Mucosa of stomach (tissue), 1 donor: ENCODE measurements around the gene NF1.
"Not testable (repeated sequence)": the region's sequence is repeated elsewhere in the genome, so short reads cannot be mapped to it uniquely, and the experiment has no call there.

ENCODE experiments used
- H3K27me3 ChIP-seq: one replicate; pipeline ENCODE4 v1.7.0; 2013; ENCODE audit warnings: mild to moderate bottlenecking, low read length; ENCODE audit not compliant: control insufficient read depth, insufficient read depth
- H3K36me3 ChIP-seq: one replicate; pipeline ENCODE4 v1.7.0; 2013; ENCODE audit warnings: low read length; ENCODE audit not compliant: control insufficient read depth, insufficient read depth
- H3K4me1 ChIP-seq: one replicate; pipeline ENCODE4 v1.7.0; 2013; ENCODE audit warnings: mild to moderate bottlenecking, low read length; ENCODE audit not compliant: control insufficient read depth, insufficient read depth
- H3K4me3 ChIP-seq: one replicate; pipeline ENCODE4 v1.7.0; 2013; ENCODE audit warnings: low read length
- H3K9ac ChIP-seq: one replicate; pipeline ENCODE4 v1.7.0; 2013; ENCODE audit warnings: mild to moderate bottlenecking, low read length, moderate library complexity
- H3K9me3 ChIP-seq: one replicate; pipeline ENCODE4 v1.7.0; 2013; ENCODE audit warnings: mild to moderate bottlenecking, low read length, moderate library complexity; ENCODE audit not compliant: control insufficient read depth
- donor health status: Pancreatic carcinoma.

The NF1 gene

DNA sequence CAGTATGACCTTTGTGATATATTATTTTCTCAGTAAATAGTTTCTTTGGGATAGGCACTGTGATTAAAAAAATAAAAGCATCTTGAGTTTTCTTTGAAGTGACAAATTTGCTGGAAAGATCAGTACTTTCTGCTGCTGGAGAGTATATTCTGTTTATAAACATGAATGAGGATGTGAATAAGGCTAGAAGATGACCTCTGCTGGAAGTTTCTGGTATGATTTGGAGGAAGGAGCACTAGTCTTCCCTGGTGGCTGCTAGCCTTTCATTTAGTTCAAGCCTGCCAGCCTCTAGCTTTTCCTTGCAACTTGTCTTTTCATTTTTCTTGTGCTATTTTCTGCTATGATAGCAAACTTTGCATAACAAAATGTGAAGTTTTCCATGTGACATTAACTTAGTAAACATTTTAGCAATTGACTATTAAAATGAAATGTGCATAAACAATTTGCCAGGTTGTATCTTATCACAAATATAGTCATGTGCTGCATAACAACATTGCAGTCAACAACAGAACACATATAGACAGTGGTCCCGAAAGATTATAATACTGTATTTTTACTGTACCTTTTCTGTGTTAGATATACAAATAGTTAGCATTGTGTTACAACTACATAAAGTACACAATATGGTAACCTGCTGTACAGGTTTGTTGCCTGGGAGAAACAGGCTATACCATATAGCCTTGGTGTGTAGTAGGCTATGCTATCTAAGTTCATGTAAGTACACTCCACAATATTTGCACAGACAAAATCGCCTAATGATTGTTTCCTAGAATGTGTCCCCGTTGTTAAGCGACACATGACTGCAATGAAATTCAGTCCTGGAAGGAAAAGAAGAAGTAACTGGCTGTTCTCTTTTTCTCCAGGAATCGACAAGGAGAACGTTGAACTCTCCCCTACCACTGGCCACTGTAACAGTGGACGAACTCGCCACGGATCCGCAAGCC lies 278.6 kb downstream of the NF1 start:
- H3K9me3 ChIP-seq: no peaks in the 10 kb centered on the region
- H3K4me3 ChIP-seq: no peak overlapping the region
- H3K9ac ChIP-seq: no peak overlapping the region
- no peaks in the 10 kb centered on the region for H3K4me1 ChIP-seq
- no peaks in the 10 kb centered on the region for H3K36me3 ChIP-seq
- H3K27me3 ChIP-seq: no peaks in the 10 kb centered on the region

DNA sequence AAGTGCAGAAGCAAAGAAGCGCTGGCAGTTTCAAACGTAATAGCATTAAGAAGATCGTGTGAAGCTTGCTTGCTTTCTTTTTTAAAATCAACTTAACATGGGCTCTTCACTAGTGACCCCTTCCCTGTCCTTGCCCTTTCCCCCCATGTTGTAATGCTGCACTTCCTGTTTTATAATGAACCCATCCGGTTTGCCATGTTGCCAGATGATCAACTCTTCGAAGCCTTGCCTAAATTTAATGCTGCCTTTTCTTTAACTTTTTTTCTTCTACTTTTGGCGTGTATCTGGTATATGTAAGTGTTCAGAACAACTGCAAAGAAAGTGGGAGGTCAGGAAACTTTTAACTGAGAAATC lies 279.3 kb downstream of the NF1 start:
- H3K4me3 ChIP-seq: no peak overlapping the region
- no peaks in the 10 kb centered on the region for H3K9me3 ChIP-seq
- no peaks in the 10 kb centered on the region for H3K27me3 ChIP-seq
- no peaks in the 10 kb centered on the region for H3K36me3 ChIP-seq
- H3K9ac ChIP-seq: no peak overlapping the region
- H3K4me1 ChIP-seq: no peaks in the 10 kb centered on the region

DNA sequence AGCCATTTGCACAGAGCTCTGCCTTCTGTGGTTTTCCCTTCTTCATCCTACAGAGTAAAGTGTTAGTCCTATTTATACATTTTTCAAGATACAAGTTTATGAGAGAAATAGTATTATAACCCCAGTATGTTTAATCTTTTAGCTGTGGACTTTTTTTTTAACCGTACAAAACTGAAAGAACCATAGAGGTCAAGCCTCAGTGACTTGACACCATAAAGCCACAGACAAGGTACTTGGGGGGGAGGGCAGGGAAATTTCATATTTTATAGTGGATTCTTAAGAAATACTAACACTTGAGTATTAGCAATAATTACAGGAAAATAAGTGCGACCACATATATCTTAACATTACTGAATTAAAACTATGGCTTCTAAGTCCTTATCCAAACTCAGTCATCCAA lies 279.7 kb downstream of the NF1 start:
- no peaks in the 10 kb centered on the region for H3K27me3 ChIP-seq
- no peaks in the 10 kb centered on the region for H3K9me3 ChIP-seq
- no peaks in the 10 kb centered on the region for H3K4me1 ChIP-seq
- no peak overlapping the region for H3K9ac ChIP-seq
- H3K36me3 ChIP-seq: no peaks in the 10 kb centered on the region
- H3K4me3 ChIP-seq: no peak overlapping the region

DNA sequence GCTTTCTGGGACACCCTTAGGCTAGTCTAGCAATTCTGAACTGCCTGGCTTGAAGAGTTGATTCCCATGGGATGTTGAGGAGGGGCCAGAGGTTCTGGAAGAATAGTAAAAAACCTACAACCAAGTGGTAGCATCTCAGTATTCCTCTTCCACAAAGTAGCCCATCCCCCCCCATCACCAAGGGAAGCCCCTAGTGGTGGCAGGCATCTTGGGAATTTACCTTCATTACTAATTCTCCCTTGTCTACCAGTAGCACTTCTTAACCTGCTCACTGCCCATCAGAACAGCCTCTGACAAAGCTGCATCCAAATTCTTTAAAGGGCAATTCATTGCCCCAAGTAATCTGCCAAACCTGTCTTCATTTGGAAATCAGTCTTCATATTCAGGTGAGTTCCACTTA lies 283.9 kb downstream of the NF1 start:
- Histone ChIP-seq H3K36me3 (no peaks in the 10 kb centered on the region), H3K4me3 (no peak overlapping the region), H3K27me3 (no peaks in the 10 kb centered on the region), H3K9ac (no peak overlapping the region), H3K4me1 (no peaks in the 10 kb centered on the region), H3K9me3 (no peaks in the 10 kb centered on the region)

DNA sequence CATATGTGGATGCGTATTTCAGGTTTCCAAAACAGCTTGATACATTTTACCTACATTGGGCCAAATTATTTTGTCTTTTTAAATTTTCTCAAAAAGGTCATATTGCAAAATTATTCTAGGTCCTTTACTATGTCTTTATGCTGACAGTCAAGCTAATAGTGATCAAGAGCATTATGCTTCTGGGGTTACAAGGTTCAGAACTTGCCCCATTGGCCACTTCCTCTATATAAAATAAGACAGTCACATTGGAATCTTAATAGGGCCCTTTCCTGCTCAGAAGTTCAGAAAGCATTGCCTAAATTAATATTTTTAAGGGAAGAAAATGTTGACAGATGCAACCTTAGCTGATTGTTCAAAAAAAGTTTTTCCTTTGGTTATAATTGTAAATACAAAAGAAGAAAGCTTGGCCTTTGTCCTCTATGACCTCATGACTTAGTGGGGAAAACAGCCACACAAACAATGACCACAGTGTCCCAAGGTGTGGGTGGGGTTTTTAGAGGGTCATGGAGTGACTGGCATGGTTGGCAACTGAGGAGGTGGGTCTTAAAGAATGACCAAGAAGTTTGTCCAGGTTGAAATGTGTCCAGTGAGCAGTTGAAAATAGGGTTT lies 284.9 kb downstream of the NF1 start:
- Histone ChIP-seq H3K9ac (no peak overlapping the region), H3K27me3 (no peaks in the 10 kb centered on the region), H3K4me1 (no peaks in the 10 kb centered on the region), H3K36me3 (no peaks in the 10 kb centered on the region), H3K4me3 (no peak overlapping the region), H3K9me3 (no peaks in the 10 kb centered on the region)

DNA sequence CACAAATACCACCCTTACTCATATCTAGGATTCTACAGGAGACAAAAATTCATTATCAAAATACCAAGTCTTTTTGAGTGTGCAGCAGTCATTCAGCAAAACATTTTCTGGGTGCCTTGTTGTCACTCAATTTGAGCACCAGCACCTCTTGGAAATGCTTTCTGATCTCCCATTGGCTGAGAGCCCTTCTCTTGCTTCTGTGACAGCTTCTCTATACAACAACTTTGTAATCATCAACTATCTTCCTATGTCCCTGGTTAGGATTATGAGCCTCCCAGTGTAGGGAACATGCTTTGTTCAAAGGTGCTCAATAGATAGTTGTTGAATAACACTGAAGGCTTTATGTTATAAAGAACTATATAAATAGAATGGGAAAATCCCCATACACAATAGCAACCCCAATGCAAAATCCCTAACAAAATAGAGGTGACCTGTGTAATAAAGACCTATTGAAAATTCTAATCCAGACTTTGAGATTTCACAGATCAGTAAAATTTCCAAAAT lies 286.4 kb downstream of the NF1 start:
- H3K27me3 ChIP-seq: no peaks in the 10 kb centered on the region
- H3K4me3 ChIP-seq: no peak overlapping the region
- H3K36me3 ChIP-seq: no peaks in the 10 kb centered on the region
- H3K9me3 ChIP-seq: no peaks in the 10 kb centered on the region
- no peak overlapping the region for H3K9ac ChIP-seq
- H3K4me1 ChIP-seq: no peaks in the 10 kb centered on the region

DNA sequence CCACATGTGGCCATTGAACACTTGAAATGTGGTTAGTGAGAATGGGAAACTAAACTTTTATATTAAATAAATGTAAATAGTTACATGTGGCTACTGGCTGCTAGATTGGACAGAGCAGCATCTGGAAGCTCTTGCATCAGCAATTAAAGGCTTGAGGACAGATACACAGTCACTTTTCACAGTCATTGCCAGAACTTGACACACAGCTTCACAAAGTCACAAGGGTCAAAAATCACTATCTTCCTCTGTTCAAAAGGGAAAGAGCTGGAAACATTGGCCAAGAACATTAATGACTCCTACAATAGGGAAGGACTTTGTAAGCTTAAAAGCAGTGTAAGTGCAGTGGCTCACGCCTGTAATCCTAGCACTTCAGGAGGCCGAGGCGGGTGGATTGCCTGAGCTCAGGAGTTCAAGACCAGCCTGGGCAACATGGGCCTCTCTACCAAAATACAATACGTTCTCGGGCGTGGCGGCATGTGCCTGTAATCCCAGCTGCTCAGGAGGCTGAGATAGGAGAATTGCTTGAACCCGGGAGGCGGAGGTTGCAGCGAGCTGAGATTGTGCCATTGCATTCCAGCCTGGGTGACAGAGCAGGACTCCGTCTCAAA lies 288.0 kb downstream of the NF1 start:
- not testable (repeated sequence) for H3K36me3 ChIP-seq, H3K27me3 ChIP-seq, H3K9me3 ChIP-seq, H3K9ac ChIP-seq, H3K4me1 ChIP-seq, H3K4me3 ChIP-seq

DNA sequence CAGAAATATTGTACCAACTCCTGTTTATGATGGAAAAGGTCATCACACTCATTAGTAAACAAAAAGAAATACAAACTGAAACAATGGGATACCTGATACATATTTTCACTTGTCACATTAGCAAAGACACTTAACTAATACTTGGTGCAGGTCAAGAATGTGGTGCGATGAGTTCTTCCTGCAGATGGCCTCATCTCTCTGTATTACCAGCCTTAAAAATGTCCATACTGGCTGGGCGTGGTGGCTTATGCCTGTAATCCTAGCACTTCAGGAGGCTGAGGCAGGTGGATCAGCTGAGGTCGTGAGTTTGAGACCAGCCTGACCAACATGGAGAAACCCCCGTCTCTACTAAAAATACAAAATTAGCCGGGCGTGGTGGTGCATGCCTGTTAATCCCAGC lies 288.7 kb downstream of the NF1 start:
- not testable (repeated sequence) for H3K9ac ChIP-seq, H3K36me3 ChIP-seq, H3K4me3 ChIP-seq, H3K4me1 ChIP-seq, H3K27me3 ChIP-seq, H3K9me3 ChIP-seq

DNA sequence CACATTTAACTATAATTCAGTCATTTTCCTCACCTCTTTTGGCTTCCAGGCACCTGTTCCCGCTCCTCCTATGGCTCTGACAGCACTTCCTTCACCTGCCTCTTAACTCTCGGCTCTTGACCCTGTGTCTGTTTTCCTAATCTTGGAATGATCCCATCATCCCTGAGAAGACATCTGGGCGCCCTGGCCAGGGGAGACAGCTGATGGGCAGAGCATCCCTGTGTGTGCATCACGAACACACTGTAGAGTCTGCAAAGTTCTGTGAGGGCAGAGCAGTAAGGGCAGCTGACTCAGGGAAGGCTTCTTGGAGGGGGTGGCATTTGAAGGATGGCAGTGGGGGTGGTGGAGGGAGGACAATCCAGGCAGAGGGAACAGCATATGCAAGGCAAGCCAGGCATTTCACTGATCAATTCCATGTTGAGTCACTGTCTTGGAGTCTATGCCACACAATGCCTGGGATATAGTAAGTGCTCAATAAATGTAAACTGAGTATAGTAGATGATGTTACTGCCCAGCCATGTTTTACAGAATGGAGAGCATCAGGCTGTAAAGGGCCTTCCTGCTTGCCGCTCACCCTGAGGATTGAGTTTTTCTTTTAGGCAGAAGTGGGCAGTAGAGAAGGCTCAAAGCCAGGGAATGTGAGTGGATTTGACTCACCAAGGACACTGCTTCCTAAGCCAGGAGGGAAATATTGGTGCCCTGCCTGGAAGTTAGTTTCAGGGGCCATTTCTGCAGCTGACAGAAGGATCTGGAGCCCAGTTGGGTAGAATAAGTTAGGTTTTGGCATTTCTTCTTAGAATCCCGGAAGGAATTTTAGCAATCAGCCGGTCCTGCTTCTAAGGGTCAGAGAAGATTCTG lies 290.9 kb downstream of the NF1 start:
- no peak overlapping the region for H3K4me3 ChIP-seq
- no peaks in the 10 kb centered on the region for H3K9me3 ChIP-seq
- H3K4me1 ChIP-seq: no peaks in the 10 kb centered on the region
- no peak overlapping the region for H3K9ac ChIP-seq
- H3K27me3 ChIP-seq: peaks cover 26% of the 10 kb centered on the region
- no peaks in the 10 kb centered on the region for H3K36me3 ChIP-seq

DNA sequence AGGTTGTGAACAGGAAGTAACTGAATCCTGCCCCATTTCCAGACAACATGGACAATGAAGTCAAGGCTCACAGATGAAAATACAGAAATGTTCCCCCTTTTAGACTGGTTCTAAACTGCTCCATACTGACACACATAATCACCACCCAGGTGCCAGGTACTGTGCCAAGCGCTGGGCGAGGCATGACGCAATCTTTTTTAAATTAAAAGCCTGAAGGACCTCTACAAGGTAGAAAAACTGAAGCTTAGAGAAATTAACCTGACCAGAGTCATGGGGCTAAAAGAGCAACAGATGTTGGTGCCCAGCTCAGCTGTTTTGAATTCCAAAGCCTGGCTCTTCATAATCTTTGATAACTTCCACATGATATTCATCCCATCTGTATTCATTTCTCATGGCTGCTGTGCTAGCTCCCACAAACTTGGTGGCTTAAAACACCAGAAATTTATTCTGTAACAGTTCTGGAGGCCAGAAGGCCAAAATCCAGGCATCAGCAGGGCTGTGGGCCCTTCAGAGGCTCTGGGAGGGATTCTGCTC lies 291.8 kb downstream of the NF1 start:
- no peak overlapping the region for H3K9ac ChIP-seq
- no peak overlapping the region for H3K4me3 ChIP-seq
- H3K27me3 ChIP-seq: peaks cover 33% of the 10 kb centered on the region
- no peaks in the 10 kb centered on the region for H3K4me1 ChIP-seq
- no peaks in the 10 kb centered on the region for H3K36me3 ChIP-seq
- no peaks in the 10 kb centered on the region for H3K9me3 ChIP-seq

DNA sequence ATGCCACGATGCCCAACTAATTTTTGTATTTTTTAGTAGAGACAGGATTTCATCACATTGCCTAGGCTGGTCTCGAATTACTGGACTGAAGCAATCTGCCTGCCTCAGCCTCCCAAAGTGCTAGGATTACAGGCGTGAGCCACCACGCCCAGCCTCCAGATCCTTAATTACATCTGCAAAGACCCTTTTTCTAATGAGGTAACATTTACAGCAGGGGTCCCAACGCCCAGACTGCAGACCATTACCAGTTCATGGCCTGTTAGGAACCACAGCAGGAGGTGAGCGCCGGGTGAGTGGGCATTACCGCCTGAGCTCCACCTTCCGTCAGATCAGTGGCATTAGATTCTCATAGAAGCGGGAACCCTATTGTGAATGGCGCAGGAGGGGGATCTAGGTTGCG lies 292.7 kb downstream of the NF1 start:
- Histone ChIP-seq H3K4me1 (peaks cover 5% of the 10 kb centered on the region), H3K27me3 (peaks cover 39% of the 10 kb centered on the region), H3K9me3 (no peaks in the 10 kb centered on the region), H3K36me3 (no peaks in the 10 kb centered on the region), H3K4me3 (no peak overlapping the region), H3K9ac (no peak overlapping the region)
